GM12864 (cell line): ENCODE results near the gene SH3D21.

Source experiments
- DNase-seq: peaks from one replicate; pipeline ENCODE4 v3.0.0-alpha.2; 2011; ENCODE audit warnings: low read depth
- H3K4me3 ChIP-seq: 2 replicates; pipeline ENCODE4 v1.5.1; 2011; ENCODE audit warnings: mild to moderate bottlenecking, low read depth, low read length, control low read depth
- TF ChIP-seq, protein P1 (sequence below): IDR thresholded peaks from 2 replicates; pipeline ENCODE4 v1.5.1; 2011; ENCODE audit warnings: low read depth, mild to moderate bottlenecking, moderate library complexity, low read length, control low read depth, inconsistent platforms; ENCODE audit errors: missing control alignments

SH3D21 gene

DNA sequence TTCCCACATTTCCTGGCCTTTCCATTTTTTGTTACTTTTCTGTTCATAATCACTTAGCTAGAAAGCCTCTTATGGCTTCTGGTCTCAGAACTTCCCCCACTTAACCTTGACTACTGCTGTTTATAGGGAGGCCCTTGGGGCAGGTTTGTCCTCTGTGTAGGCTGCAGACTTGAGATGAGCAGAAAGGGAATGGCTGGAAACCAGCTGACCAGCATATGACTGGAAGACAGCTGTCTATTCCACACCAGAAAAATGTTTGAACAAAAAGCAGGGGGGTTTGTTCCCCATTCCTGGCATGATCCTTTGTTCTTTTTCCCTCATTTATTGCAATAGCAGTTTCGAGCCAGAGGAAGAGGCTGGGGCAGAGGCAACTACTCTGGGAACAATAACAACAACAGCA is 4.9 kb upstream of the SH3D21 start:
- no peak overlapping the region for H3K4me3 ChIP-seq
- TF ChIP-seq, protein P1, sequence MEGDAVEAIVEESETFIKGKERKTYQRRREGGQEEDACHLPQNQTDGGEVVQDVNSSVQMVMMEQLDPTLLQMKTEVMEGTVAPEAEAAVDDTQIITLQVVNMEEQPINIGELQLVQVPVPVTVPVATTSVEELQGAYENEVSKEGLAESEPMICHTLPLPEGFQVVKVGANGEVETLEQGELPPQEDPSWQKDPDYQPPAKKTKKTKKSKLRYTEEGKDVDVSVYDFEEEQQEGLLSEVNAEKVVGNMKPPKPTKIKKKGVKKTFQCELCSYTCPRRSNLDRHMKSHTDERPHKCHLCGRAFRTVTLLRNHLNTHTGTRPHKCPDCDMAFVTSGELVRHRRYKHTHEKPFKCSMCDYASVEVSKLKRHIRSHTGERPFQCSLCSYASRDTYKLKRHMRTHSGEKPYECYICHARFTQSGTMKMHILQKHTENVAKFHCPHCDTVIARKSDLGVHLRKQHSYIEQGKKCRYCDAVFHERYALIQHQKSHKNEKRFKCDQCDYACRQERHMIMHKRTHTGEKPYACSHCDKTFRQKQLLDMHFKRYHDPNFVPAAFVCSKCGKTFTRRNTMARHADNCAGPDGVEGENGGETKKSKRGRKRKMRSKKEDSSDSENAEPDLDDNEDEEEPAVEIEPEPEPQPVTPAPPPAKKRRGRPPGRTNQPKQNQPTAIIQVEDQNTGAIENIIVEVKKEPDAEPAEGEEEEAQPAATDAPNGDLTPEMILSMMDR, result no peak
- no peak for DNase-seq

GRCh38 chr1:36303244-36303643 is 2.9 kb upstream of the SH3D21 start:
- no peak overlapping the region for H3K4me3 ChIP-seq
- TF ChIP-seq, protein P1, result no peak
- no peak for DNase-seq

GRCh38 chr1:36303650-36304360 is 2.4 kb upstream of the SH3D21 start:
- no peak for DNase-seq
- TF ChIP-seq, protein P1, result no peak
- H3K4me3 ChIP-seq, result no peak overlapping the region

DNA sequence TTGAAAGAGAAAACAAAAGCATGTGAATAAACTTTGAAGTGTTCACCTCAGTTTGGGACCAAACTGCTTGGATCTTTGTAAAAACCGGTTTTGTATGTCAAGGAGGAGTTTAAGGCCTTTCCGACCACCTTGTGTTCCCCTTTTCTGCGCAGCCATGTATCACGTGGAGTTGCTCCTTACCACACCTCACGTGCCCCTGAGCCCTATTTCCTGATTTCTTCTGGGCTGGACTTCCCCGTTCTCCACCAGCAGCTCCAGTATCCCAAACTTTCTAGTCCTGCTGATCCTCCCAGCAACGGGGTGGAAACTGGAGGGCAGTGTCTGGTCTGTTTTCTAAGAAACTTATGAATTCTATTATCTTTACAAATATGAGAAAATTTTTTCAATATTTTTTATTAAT is 1.6 kb upstream of the SH3D21 start:
- DNase-seq, result no peak

DNA sequence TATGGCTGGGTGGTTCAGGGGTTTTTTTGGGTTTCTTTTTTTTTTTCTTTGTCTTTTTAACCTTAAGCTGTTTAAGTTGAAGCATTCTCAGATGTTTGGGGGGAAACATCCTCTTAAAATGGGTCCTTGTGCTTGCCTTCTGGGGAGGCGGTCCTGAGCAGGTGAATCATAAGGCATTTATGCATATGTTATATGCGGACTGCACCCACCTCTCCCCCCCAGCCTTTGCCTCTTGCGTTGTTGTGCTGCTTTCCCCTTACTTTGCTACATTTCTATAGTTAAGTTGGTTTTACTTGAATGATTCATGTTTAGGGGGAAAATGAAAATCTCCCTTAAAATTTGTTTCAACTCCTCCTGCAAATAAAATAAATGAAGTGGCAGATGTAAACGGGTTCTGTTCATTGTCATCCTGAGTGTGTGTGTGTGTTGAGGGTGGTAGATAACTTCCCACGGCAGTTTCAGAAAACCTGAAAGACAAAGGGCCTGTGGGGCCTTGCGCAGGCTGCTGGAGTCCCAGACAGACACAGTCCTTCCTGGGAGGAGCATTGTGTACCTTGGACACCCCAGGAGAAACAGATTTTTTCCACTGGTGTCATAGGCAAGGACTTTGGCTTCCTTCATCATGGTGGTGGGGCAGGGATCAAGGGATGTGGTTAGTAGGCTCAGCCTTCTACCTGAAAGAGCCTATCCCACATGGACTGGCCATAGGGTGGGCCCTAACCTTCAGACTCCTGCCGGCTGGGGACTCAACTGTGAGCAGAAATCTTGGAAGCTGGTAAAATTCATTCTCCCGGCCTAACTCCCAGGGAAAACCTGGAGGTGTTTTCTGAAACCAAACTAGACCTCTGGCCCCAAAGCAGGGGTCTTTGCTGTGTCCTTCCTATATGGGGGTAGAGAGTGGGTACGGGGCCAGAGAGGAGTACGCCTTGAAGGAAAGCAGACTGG is 926 bp upstream of the SH3D21 start:
- TF ChIP-seq, protein P1, result no peak
- no peak for DNase-seq
- no peak overlapping the region for H3K4me3 ChIP-seq

More for the DNA sequence above, 1.6 kb upstream of the SH3D21 start:
- H3K4me3 ChIP-seq, result no peak overlapping the region
- TF ChIP-seq, protein P1, result no peak

GRCh38 chr1:36305915-36306209 is 306 bp upstream of the SH3D21 start:
- H3K4me3 ChIP-seq, result peak overlapping the region; percentile 66
- TF ChIP-seq, protein P1, result no peak
- no peak for DNase-seq
